ENCODE results near the gene RIN3. TPM values are rescaled to one million over a fixed set of nuclear protein-coding genes. Genes with fewer than 3 reads are reported as not detected.

The RIN3 gene
- total RNA-seq, 2 donors from 2014 or later: 47.4 to 54.2 TPM

- H3K27me3 ChIP-seq (replicated peaks; ENCODE audit: insufficient read depth): no peaks in the 10 kb centered on the region
- peaks cover 28 to 41% of the 10 kb centered on the region in 2 donors for H3K4me1 ChIP-seq (ENCODE audit: control insufficient read depth in 1 of 2, low read depth in 2 of 2)
- ATAC-seq (ENCODE audit: insufficient number of reproducible peaks, low FRiP score, low read depth) (no peak), DNase-seq (ENCODE audit: low spot score) (no peak)
- H3K27ac ChIP-seq: peak overlapping the region; percentile 39 to 47
- no peak for TF ChIP-seq CTCF (IDR thresholded peaks at IDR 0.05)
- no peak overlapping the region for H3K4me3 ChIP-seq
- no peaks in the 10 kb centered on the region for H3K36me3 ChIP-seq
- H3K9me3 ChIP-seq: no peaks in the 10 kb centered on the region
Measured at GRCh38 chr14:92644970-92645515, 131.5 kb downstream of the RIN3 start.

- Histone ChIP-seq H3K4me3 (no peak overlapping the region), H3K27ac (peak overlapping the region; percentile 99), H3K36me3 (no peaks in the 10 kb centered on the region), H3K9me3 (no peaks in the 10 kb centered on the region), H3K4me1 (ENCODE audit: control insufficient read depth in 1 of 2, low read depth in 2 of 2) (peaks cover 28 to 50% of the 10 kb centered on the region in 2 donors), H3K27me3 (replicated peaks; ENCODE audit: insufficient read depth) (no peaks in the 10 kb centered on the region)
- ATAC-seq (ENCODE audit: insufficient number of reproducible peaks, low FRiP score, low read depth): no peak
- no peak for TF ChIP-seq CTCF (IDR thresholded peaks at IDR 0.05)
- DNase-seq (ENCODE audit: low spot score): no peak
Measured at GRCh38 chr14:92645841-92646478, 132.4 kb downstream of the RIN3 start.

DNA sequence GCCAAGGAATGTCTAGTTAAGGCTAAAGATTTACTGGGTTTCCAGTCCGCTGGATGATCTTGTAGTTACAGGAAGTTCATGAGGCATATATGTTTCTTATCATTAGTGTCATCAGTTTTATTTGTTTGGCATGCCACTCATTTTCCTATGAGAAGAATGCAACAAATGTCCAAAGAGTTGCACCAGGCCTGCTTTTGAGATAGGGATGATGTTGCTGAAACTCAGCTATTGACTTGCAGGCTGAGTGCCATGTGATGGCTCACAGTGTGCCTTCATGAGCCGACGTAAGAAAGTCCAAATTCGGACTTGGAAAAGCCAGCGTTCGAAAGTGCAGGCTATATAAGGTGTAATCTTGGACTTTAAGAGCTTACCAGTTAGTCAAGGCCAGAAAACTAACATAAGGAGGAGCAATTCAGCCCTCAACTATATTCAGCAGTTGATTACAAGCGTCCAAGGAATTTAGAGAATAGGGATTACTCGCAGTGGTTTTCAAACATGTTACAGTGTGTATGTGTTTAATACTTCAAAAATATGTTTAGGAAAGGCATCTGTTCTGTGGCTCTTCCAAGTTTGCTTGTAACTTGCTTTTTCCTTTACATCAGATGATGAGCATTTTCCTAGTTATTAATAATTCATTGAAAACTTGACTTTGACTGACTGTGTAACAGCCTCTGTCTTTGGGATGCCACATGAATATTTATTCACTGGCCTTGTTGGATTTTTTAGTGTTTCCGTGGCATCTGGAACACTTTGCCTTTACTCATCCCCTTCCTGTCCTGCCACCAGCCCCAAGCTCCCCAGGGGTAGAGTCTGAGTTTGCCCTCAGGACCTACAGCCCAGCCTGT, 133.6 kb downstream of the RIN3 start:
- Histone ChIP-seq H3K27ac (peak overlapping the region; percentile 99), H3K4me3 (no peak overlapping the region), H3K4me1 (ENCODE audit: control insufficient read depth in 1 of 2, low read depth in 2 of 2) (peaks cover 28 to 52% of the 10 kb centered on the region in 2 donors), H3K27me3 (replicated peaks; ENCODE audit: insufficient read depth) (no peaks in the 10 kb centered on the region), H3K9me3 (no peaks in the 10 kb centered on the region), H3K36me3 (no peaks in the 10 kb centered on the region)
- peak; percentile 61 for ATAC-seq (ENCODE audit: insufficient number of reproducible peaks, low FRiP score, low read depth)
- no peak for TF ChIP-seq CTCF (IDR thresholded peaks at IDR 0.05)
- no peak for DNase-seq (ENCODE audit: low spot score)

- no peaks in the 10 kb centered on the region for H3K9me3 ChIP-seq
- H3K4me1 ChIP-seq (ENCODE audit: control insufficient read depth in 1 of 2, low read depth in 2 of 2): peaks cover 28 to 52% of the 10 kb centered on the region in 2 donors
- no peak for TF ChIP-seq CTCF (IDR thresholded peaks at IDR 0.05)
- no peaks in the 10 kb centered on the region for H3K27me3 ChIP-seq (replicated peaks; ENCODE audit: insufficient read depth)
- H3K4me3 ChIP-seq: no peak overlapping the region
- DNase-seq (ENCODE audit: low spot score) (no peak), ATAC-seq (ENCODE audit: insufficient number of reproducible peaks, low FRiP score, low read depth) (peak; percentile 6)
- peak overlapping the region; percentile 99 for H3K27ac ChIP-seq
- H3K36me3 ChIP-seq: peaks cover 6% of the 10 kb centered on the region
Measured at GRCh38 chr14:92647797-92648279, 134.3 kb downstream of the RIN3 start.

GRCh38 chr14:92649066-92649465, 135.5 kb downstream of the RIN3 start:
- ATAC-seq (ENCODE audit: insufficient number of reproducible peaks, low FRiP score, low read depth) (no peak), DNase-seq (ENCODE audit: low spot score) (no peak)
- Histone ChIP-seq H3K4me3 (no peak overlapping the region), H3K27me3 (replicated peaks; ENCODE audit: insufficient read depth) (no peaks in the 10 kb centered on the region), H3K4me1 (ENCODE audit: control insufficient read depth in 1 of 2, low read depth in 2 of 2) (peaks cover 28 to 52% of the 10 kb centered on the region in 2 donors), H3K27ac (peak overlapping the region; percentile 99), H3K36me3 (peaks cover 10% of the 10 kb centered on the region), H3K9me3 (no peaks in the 10 kb centered on the region)
- no peak for TF ChIP-seq CTCF (IDR thresholded peaks at IDR 0.05)

Data from thoracic aorta (tissue), 2 donors.